ENCODE measurements around the gene FABP7.

FABP7 gene

DNA sequence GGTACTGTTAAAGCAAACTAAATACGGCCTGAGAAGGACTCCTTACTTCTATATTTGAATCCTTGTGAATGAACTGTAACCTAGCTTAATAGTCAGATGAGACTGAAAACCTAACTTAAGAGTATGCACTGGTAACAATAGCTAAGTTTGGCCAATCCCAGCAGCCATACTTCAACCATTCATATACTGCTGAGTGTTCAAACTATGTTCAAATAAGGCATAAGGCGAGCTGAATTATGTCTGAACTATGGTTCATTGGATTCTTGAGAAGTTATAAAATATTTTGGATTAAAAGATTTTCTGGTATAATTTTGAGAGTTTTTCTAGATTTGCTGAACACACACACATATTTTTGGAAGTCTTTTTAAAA lies 11.8 kb downstream of the FABP7 start:
- in situ Hi-C loops (cut with MboI; ENCODE audit: low sequenced_read_pairs) = no loop called here

DNA sequence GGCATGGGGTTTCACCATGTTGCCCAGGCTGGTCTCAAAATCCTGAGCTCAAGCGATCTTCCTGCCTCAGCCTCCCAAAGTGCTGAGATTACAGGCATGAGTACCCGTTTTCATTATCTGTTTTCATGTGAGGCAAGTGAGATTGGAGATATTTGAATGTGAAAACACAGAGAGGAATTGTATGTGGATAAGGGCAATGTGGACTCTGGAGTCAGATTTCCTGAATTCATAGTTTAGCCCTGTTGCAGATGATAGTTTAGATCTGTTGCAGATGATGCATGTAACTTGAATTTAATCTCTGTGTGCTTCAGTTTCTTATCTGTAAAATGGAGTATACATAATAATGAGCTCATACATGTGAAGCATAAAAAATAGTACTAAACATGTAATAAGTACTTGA lies 13.2 kb downstream of the FABP7 start:
- in situ Hi-C loops (cut with MboI; ENCODE audit: low sequenced_read_pairs) = no loop called here

DNA sequence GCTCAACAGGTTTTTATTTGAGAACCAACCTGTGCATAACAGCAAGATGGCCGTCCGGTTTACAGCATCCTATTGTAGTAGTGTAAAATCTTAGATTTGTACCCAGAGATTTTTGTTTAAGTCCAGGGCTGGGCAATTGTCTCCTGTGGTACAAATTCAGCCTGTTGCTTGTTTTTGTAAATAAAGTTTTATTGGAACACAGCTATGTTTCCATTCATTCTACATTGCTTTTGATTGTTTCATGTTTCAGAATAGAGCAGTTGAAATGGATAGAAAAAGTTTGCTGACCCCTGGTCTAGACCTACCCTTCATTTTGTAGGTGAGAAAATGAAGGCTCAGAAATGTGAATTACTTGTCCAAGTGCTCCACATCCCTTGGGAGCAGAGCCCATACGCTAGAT lies 18.0 kb downstream of the FABP7 start:
- in situ Hi-C loops (cut with MboI; ENCODE audit: low sequenced_read_pairs) = no loop called here

DNA sequence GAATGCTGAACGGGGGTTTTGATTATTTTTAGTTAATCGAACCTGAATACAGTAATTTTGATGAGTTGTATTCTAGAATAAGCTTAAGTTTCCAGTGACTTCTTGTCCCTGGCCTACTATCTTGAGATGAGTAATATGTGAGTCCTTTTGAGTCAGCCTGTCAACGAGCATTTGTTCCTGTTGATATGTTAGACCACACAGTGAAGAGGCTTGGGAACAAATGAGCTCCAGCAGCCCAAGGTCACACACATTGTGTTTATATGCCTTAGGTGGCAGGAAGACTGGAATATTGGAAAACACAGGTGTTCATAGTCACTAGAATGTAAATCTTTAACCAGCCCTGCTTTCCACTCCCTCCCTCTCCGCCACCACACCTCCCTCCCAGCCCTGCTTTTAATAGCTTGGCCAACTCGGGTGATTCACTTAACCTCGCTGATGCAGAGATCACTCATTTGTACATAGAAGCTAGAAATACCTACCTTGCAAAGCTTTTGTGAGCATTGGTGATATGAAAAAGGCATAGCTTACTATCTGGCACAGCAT lies 18.7 kb downstream of the FABP7 start:
- in situ Hi-C loops (cut with MboI; ENCODE audit: low sequenced_read_pairs) = no loop called here

DNA sequence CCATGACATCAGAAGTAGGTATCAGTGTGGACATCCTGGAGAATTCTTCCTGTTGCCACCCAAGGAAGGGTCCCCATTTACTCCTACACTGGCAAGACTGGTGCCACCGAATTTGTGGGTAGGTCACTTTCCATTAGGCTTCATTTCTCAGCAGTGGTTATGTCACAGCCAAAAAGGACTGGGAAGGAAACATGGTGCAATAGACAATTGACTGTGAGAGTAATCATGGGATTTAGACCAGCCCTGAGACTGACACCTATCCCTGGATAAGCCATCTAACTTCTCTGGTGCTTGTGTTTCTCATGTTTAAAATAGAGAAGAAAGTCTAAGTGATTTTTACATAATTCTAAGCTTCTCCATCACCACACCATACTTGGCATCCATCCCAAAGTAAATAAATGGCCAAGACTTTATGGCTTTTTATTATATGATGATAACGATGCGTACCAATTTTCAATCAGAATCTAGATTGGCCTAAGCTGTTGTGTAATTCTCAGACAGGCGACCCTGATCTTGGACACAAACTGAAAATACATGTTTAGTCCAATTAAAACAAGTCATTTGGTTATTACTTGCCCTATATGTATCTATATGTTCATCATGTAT lies 19.7 kb downstream of the FABP7 start:
- in situ Hi-C loops (cut with MboI; ENCODE audit: low sequenced_read_pairs) = no loop called here

DNA sequence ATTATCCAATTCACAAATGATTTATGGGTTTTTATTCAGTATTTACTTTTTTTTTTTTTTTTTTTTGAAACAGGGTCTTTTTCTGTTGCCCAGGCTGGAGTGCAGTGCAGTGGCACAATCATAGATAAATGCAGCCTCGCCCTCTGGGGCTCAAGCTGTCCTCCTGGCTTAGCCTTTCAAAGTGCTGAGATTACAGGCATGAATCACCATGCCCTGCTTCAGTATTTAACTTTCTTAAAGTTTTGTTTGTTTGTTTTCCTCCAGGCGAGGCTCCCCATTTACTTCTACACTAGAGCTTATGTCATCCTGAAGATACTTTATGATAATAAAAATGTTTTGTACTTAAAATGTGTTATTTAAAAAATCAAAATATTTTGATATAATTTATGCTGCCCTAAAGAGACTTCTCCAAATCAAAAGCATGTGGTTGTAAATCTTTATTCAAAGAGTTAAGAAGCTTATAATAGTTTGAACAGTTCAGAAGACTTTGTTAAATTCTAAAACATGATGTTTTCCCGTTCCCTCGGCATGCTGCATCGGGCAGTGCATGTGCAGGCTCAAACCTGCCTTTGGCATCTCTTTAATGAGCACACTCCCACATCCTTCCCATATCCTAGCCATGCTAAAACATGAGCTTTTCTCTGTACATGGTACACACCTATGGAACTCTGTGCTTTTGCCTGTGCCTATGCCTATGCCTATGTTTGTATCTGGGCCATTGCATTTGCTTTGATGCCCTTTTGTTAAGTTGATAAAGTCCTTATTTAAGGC lies 20.6 kb downstream of the FABP7 start:
- in situ Hi-C loops (cut with MboI; ENCODE audit: low sequenced_read_pairs) = no loop called here

DNA sequence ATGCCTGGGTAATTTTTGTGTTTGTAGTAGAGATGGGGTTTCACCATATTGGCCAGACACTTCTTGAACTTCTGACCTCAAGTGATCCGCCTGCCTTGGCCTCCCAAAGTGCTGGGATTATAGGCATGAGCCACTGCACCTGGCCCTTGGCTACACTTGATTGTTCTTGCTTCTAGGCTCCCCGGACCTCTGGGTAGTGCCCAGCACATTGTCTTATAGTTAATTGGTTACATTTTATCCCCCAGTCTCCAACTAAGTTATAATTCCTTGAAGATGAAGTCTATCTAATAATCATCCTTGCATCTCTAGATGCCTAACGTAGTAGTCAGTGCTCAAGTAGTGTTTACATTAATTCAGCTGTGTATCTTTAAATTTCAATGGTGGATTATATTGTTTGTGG lies 21.4 kb downstream of the FABP7 start:
- in situ Hi-C loops (cut with MboI; ENCODE audit: low sequenced_read_pairs) = no loop called here

DNA sequence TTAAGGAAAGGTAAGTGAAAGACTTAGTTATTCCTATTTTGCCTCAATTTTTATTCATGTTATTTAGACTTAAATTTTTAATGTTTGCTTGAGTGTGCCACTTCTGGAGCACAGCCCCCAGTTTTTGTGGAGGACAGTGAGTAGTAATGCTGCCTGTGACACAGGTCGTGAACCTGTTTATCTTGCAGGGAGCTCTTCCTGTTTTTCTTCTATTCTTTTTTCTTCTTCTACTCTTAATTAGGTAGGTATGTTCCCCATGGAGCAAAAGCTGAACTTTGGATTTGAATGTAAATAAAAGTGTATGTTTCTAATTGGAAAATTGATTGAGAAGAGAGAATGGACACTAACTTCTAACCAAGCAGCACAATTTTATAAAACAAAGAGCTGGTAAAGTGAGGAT lies 21.9 kb downstream of the FABP7 start:
- in situ Hi-C loops (cut with MboI; ENCODE audit: low sequenced_read_pairs) = no loop called here

DNA sequence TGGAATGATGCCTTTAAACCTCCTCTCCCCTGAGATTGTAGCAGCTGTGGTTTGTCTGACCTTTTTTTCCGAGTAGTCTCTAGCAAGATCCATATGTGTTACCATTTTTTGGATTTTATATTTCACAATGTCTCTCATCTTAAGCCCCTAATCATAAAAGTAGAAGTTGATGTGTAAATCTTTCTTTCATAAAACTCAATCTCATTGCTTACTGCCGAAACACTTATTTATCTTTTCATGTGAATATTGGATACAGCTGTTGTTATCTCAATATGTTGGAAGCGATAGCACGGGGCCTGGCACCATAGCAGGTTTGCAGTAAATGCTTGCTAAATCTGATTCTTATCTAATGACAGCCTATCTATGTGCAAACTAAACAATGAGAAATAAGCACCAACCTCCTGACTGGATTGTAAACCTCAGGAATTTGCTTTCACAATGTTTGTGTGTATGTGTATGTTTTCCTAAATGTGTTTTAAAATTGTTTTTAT lies 23.7 kb downstream of the FABP7 start:
- in situ Hi-C loops (cut with MboI; ENCODE audit: low sequenced_read_pairs) = no loop called here

DNA sequence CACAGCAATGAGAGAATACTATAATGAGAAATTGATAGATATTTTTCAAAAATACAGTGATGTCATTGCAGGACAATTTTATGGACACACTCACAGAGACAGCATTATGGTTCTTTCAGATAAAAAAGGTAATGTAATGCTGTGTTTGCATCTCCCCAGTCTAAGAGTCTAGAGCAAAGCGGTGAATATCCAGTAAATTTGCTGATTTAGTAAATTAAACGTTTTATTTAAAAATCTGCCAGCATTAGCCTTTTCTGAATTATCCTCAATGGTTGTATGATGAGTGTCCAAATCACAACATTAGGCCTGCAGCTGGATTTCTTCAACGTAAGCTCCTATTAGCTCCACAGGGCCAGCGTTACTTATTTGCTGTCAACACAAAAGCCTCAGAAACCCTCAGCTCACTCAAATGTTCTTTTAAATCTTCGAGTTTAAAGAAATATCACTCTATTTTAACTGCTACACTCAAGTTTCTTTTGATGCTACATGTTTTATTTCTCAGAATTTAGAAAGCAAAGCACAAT lies 25.5 kb downstream of the FABP7 start:
- in situ Hi-C loops (cut with MboI; ENCODE audit: low sequenced_read_pairs) = no loop called here

DNA sequence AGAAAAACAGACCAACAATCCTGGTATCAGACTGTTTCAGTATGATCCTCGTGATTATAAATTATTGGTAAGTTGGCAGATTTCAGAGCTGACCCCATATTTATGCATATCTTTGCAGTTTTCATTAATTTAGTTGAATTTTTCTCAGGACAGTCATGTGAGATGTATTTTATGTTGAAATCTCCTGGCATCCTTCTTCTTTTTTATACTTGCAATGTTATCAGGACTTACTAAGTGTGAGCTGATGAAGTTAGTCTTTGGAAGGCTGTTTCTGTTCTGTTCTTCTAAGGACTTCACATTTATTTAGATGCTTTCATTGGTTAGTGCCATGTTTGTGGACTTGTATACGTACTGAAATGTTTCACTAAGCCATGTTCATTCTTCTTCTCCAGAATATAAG lies 26.8 kb downstream of the FABP7 start:
- in situ Hi-C loops (cut with MboI; ENCODE audit: low sequenced_read_pairs) = no loop called here

DNA sequence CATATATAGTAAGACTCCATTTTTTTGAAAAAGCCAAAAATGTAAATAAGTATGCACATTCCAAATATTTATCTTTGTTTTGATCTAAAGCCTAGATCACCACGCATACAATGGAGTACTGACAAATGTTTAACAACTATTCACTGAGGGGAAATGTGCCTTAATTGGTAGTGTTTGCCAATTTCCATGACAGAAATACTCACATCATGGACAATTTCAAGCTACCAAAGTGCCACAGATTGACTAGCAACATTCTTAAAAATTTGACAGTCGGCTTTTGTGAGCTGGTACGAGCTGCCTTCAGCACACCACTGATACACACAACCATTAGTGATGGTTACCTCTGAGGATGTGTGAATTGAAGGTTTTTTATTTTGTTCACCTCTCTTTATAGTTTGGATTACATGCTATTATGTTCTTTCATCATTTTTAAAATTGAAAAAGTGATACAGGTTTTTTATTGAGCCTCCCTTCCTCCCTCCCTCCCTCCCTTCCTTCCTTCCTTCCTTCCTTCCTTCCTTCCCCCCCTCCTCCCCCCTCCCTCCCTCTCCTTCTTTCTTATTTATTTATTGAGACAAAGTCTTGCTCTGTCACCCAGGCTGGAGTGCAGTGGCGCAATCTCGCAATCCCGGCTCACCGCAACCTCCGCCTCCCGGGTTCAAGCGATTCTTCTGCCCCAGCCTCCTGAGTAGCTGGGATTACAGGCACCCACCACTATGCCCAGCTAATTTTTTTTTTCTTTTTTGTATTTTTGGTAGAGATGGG lies 28.8 kb downstream of the FABP7 start:
- in situ Hi-C loops (cut with MboI; ENCODE audit: low sequenced_read_pairs) = no loop called here

DNA sequence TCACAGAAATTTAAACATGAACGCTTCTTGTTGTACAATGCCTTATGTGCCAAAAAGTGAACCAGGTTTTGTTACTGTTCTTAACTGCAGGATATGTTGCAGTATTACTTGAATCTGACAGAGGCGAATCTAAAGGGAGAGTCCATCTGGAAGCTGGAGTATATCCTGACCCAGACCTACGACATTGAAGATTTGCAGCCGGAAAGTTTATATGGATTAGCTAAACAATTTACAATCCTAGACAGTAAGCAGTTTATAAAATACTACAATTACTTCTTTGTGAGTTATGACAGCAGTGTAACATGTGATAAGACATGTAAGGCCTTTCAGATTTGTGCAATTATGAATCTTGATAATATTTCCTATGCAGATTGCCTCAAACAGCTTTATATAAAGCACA lies 29.5 kb downstream of the FABP7 start:
- in situ Hi-C loops (cut with MboI; ENCODE audit: low sequenced_read_pairs) = no loop called here

DNA sequence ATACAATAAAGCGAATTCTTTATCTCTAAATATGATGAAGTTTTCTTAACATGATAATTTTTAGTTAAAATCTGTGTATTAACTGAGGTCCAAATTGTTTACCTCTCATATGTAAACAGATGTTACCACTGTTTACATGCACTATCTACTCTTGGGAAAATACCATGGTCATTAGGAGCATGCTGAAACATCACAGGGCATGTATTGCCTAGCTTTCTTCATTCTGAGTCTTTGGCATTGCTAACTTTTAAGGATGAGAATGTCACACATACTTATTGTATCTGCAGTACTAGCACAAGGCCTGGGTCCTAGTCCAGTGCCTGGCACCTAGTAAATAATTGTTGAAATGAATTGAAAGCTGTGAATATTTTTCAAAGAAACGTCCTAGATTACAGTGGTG lies 30.2 kb downstream of the FABP7 start:
- in situ Hi-C loops (cut with MboI; ENCODE audit: low sequenced_read_pairs) = no loop called here

DNA sequence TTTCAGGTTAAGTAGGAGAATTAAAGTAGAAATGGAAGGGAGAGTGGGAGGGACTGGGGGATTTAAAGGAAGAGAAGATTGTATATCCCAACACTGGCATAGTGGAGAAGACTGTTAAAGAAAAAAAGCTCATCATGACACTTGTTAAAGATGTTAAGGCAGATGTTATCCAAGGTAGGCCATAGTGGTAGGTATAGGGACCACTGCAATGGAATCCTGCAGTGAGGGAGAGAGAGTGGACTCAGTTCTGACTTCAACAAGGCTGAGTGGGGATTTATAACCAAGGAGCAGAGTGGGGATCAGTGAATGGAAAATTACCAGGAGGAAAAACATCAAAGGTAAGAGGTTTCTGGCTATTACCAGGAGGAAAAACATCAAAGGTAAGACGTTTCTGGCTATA lies 30.7 kb downstream of the FABP7 start:
- in situ Hi-C loops (cut with MboI; ENCODE audit: low sequenced_read_pairs) = no loop called here

DNA sequence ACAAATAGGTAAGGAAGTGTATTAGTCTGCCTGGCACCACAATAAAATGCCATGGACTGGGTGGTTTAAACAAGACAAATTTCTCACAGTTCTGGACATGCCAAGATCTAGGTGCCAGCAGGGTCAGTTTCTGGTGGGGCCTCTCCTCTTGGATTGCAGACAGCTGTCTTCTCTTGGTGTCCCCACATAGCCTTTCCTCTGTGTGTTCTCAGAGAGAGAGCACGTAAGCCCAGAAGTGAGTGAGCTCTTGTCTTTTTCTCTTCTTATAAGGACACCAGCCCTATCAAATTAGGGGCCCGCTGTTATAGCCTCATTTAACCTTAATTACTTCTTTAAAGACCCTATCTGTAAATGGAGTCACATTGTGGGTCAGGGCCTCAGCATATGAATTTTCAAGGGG lies 37.8 kb downstream of the FABP7 start:
- in situ Hi-C loops (cut with MboI; ENCODE audit: low sequenced_read_pairs) = no loop called here

DNA sequence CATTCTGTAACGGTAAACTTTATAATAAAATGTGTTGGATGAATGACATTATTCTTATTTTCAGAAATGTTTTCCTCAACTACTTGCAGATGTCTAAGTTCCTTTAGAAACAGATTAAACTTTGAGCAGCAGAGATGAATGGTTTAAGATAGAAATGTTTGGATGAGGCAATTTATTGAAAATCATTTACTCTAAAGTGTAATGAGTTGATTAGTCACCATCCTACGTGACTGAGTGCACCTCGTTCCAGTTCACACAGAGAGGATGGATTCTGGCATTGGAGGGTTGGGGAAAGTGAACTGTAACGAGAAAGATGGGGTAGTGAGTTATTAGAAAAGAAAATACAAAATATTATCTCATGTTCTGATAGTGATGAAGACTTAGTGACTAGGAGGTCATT lies 38.2 kb downstream of the FABP7 start:
- in situ Hi-C loops (cut with MboI; ENCODE audit: low sequenced_read_pairs) = no loop called here

DNA sequence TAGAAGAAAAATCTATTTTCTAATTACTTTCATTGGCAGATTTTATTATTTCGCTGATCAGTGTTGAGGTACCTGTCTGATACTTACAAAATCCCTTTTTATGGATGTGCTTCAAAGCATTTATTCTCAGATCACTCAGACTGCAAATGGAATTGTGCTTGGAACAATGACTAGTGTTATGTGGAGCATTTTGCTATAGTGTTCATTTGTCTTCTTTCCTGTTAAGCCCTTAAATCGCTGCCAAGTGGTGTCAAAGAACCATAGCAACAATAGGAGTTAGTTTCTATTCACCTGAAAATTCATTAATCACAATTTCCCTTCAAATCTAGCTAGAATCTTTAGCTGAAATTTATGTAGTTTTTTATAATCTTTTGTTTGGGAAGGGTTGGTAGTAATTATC lies 39.4 kb downstream of the FABP7 start:
- in situ Hi-C loops (cut with MboI; ENCODE audit: low sequenced_read_pairs) = no loop called here

DNA sequence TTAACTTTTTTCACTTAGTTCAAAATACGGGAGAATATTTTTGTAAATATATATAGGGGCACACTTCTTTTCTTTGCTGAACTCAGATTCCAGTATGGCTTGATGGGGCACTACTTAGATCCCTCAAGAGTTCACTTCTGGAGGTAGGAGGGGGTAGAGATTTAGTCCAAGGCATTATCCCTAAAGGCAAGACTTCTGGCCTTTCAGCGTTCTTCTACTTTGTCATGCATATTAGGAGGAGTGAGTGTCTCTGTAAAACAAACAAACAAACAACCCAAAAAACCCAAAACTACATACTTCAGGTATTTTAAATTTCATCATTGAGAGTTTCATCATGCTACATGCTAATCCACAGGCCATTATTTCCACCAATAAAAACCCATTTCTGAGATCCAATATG lies 41.6 kb downstream of the FABP7 start:
- in situ Hi-C loops (cut with MboI; ENCODE audit: low sequenced_read_pairs) = no loop called here

DNA sequence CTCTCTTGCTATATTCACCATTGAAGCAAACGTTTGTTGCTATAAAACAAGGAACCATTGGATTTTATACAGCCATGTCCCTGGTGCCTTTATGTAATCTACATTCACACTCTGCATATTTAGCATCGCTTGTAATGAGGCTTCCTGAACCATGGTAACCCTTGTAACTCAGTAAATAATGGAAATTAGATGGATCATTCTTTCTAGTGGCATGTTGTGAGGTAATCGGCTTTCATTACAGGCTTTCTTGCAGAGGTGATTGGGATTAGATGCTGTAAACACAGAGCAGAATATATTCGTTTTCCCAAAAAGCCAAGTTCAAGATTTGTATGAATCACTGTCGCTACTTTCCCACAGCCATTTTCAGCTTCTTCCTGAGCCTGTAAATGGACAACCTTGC lies 45.6 kb downstream of the FABP7 start:
- in situ Hi-C loops (cut with MboI; ENCODE audit: low sequenced_read_pairs) = loop anchor here (25.0 kb wide), 2 partner anchors 88 to 338 kb away; no protein-coding TSS in a partner anchor

DNA sequence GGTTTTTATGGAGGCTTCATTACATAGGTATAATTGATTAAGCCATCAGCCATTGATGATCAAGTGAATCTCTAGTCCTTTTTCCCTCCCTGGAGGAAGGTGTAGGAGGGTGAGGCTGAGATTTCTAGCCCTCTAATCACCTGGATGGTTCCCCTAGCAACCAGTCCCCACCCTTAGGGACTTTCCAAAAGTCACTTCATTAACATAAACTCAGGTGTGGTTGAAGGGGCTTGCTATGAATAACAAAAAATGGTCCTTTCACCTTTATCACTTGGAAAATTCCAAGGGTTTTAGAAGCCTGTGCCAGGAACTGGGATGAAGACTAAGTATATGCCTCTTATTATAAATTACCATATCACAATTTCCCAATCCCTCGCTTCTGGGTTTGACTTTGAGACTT lies 49.9 kb downstream of the FABP7 start:
- in situ Hi-C loops (cut with MboI; ENCODE audit: low sequenced_read_pairs) = loop anchor here (25.0 kb wide), 2 partner anchors 92 to 342 kb away; no protein-coding TSS in a partner anchor

Data from HL-60/S4 treated with phorbol 12-myristate 13-acetate at 8.2 ng/mL for 4 days and 3 days (cell line).